ENCODE results near the gene SEMA4A.
"Not testable (repeated sequence)": the region's sequence is repeated elsewhere in the genome, so short reads cannot be mapped to it uniquely, and the experiment has no call there.

SEMA4A gene

GRCh38 chr1:156213644-156213966, 60.2 kb downstream of the SEMA4A start:
- DNase-seq = no peak
- H3K36me3 Mint-ChIP-seq (ENCODE audit: insufficient read depth) = peaks cover 25% of the 10 kb centered on the region

GRCh38 chr1:156214024-156214748, 60.8 kb downstream of the SEMA4A start:
- peaks cover 18 to 22% of the 10 kb centered on the region in 2 donors for H3K4me1 Mint-ChIP-seq (ENCODE audit: low read depth in 2 of 2)
- no peaks in the 10 kb centered on the region for H3K9me3 Mint-ChIP-seq
- H3K36me3 Mint-ChIP-seq (ENCODE audit: insufficient read depth) = peaks cover 24% of the 10 kb centered on the region
- DNase-seq = no peak
- H3K27me3 Mint-ChIP-seq = no peaks in the 10 kb centered on the region
- peak overlapping the region; percentile 95 to 96 for H3K4me3 Mint-ChIP-seq
- ATAC-seq (replicated peaks) = no peak
- H3K27ac Mint-ChIP-seq = peak overlapping the region; percentile 90 to 99

More at GRCh38 chr1:156213644-156213966, 60.2 kb downstream of the SEMA4A start:
- H3K27ac Mint-ChIP-seq = peak overlapping the region; percentile 97 to 99
- peaks cover 17 to 21% of the 10 kb centered on the region in 2 donors for H3K4me1 Mint-ChIP-seq (ENCODE audit: low read depth in 2 of 2)
- ATAC-seq (replicated peaks) = no peak
- H3K4me3 Mint-ChIP-seq = peak overlapping the region; percentile 95 to 96
- H3K27me3 Mint-ChIP-seq = no peaks in the 10 kb centered on the region
- no peaks in the 10 kb centered on the region for H3K9me3 Mint-ChIP-seq

DNA sequence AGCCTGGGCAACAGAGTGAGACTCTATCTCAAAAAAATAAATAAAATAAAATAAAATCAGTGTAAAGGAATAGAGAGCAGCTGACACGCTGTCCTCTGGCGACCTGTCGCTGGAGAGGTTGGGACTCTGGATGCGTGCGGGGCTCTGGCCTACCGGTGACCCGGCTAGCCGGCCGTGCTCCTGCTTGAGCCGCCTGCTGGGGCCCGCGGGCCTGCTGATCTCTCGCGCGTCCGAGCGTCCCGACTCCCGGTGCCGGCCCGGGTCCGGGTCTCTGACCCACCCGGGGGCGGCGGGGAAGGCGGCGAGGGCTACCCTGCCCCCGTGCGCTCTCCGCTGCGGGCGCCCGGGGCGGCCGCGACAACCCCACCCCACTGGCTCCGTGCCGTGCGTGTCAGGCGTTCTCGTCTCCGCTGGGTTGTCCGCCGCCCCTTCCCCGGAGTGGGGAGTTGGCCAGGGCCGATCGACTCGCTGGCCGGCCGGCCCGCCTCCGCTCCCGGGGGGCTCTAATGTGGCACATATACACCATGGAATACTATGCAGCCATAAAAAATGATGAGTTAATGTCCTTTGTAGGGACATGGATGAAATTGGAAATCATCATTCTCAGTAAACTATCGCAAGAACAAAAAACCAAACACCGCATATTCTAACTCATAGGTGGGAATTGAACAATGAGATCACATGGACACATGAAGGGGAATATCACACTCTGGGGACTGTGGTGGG, 63.1 kb downstream of the SEMA4A start:
- ATAC-seq (replicated peaks) = not testable (repeated sequence)

GRCh38 chr1:156217871-156218270, 64.5 kb downstream of the SEMA4A start:
- Mint-ChIP-seq H3K4me3 (peak overlapping the region; percentile 9 to 49), H3K27me3 (no peaks in the 10 kb centered on the region), H3K4me1 (ENCODE audit: low read depth in 2 of 2) (peaks cover 25 to 31% of the 10 kb centered on the region in 2 donors), H3K36me3 (ENCODE audit: insufficient read depth) (peaks cover 28% of the 10 kb centered on the region), H3K27ac (peak overlapping the region; percentile 83), H3K9me3 (no peaks in the 10 kb centered on the region)
- DNase-seq (peak in 1 of 3 experiments; percentile 11), ATAC-seq (replicated peaks) (peak; percentile 35)

More for the DNA sequence above, 63.1 kb downstream of the SEMA4A start:
- Mint-ChIP-seq H3K36me3 (ENCODE audit: insufficient read depth) (peaks cover 27% of the 10 kb centered on the region), H3K4me1 (ENCODE audit: low read depth in 2 of 2) (peaks cover 22 to 24% of the 10 kb centered on the region in 2 donors)
- not testable (repeated sequence) for H3K4me3 Mint-ChIP-seq, H3K9me3 Mint-ChIP-seq, DNase-seq, H3K27me3 Mint-ChIP-seq, H3K27ac Mint-ChIP-seq

GRCh38 chr1:156220226-156220625, 66.8 kb downstream of the SEMA4A start:
- ATAC-seq (replicated peaks) (no peak), DNase-seq (no peak)
- Mint-ChIP-seq H3K9me3 (no peaks in the 10 kb centered on the region), H3K36me3 (ENCODE audit: insufficient read depth) (peaks cover 32% of the 10 kb centered on the region), H3K4me1 (ENCODE audit: low read depth in 2 of 2) (peaks cover 24 to 26% of the 10 kb centered on the region in 2 donors), H3K4me3 (no peak overlapping the region), H3K27me3 (no peaks in the 10 kb centered on the region), H3K27ac (no peak overlapping the region)

DNA sequence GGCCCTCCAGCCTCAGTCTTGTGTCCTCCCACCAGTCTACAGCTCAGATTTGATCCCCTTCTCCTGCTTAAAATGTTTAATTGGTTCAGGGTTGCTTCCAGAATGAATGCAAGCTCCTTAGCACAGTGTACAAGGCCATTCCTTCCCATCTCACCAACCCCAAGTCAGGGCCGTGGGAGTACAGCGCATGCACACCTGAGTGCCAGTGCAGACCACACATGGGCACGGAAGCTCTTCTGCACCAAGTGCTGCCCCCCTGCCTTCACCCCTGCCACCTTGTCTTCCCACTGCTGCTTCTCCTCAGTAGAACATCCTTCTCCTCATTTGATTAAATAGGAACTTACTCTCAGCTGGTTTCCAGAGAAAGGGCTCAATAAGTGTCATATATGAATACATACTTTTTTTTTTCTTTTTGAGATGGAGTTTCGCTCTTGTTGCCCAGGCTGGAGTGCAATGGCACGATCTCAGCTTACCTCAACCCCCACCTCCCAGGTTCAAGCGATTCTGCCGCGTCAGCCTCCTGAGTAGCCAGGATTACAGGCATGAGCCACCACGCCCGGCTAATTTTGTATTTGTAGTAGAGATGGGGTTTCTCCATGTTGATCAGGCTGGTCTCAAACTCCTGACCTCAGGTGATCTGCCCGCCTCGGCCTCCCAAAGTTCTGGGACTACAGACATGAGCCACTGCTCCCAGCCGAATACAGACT, 68.8 kb downstream of the SEMA4A start:
- Mint-ChIP-seq H3K4me1 (ENCODE audit: low read depth in 2 of 2) (peaks cover 29 to 31% of the 10 kb centered on the region in 2 donors), H3K4me3 (peak overlapping the region in 1 of 2 donors; percentile 13), H3K27ac (peak overlapping the region; percentile 78 to 84), H3K27me3 (no peaks in the 10 kb centered on the region), H3K9me3 (no peaks in the 10 kb centered on the region), H3K36me3 (ENCODE audit: insufficient read depth) (peaks cover 35% of the 10 kb centered on the region)
- DNase-seq (no peak), ATAC-seq (replicated peaks) (no peak)

DNA sequence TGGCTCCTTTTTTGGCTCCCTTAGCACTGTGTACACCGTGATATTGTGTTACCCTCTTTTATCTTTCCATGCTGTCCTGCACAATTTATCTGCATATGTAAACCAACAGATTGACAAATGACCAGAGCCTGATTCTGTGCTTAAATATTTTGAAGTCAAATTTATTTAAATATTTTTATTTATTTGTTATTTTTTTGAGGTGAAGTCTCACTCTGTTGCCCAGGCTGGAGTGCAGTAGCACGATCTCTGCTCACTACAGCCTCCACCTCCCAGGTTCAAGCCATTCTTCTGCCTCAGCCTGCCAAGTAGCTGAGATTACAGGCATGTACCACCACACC, 72.3 kb downstream of the SEMA4A start:
- H3K9me3 Mint-ChIP-seq = no peaks in the 10 kb centered on the region
- DNase-seq (no peak), ATAC-seq (replicated peaks) (no peak)
- H3K4me1 Mint-ChIP-seq (ENCODE audit: low read depth in 2 of 2) = peaks cover 16 to 17% of the 10 kb centered on the region in 2 donors
- peaks cover 53% of the 10 kb centered on the region for H3K36me3 Mint-ChIP-seq (ENCODE audit: insufficient read depth)
- H3K27me3 Mint-ChIP-seq = no peaks in the 10 kb centered on the region
- H3K27ac Mint-ChIP-seq = peak overlapping the region in 1 of 2 donors; percentile 7
- no peak overlapping the region for H3K4me3 Mint-ChIP-seq

DNA sequence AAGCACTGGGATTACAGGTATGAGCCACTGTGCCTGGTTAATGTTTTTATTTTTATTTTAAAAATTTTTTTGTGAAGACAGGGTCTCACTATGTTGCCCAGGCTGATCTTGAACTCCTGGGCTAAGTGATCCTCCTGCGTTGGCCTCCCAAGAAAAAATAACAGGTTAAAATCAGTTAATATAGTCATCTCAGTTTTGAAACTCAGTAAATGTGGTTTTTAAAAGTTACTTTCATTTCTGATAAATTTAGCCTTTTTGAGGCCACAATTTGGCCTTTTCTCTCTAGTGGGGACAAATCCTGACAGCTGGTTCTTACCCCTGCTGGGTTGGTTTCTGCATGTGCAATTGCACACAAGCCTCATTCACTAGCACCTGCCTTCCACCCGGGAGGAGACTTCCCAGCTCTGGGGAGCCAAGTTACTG, 72.7 kb downstream of the SEMA4A start:
- DNase-seq = no peak
- no peak for ATAC-seq (replicated peaks)
- Mint-ChIP-seq H3K9me3 (no peaks in the 10 kb centered on the region), H3K4me1 (ENCODE audit: low read depth in 2 of 2) (peaks cover 16 to 17% of the 10 kb centered on the region in 2 donors), H3K4me3 (no peak overlapping the region), H3K36me3 (ENCODE audit: insufficient read depth) (peaks cover 53% of the 10 kb centered on the region), H3K27me3 (no peaks in the 10 kb centered on the region), H3K27ac (peak overlapping the region in 1 of 2 donors; percentile 39)

- no peak overlapping the region for H3K27ac Mint-ChIP-seq
- peaks cover 56% of the 10 kb centered on the region for H3K36me3 Mint-ChIP-seq (ENCODE audit: insufficient read depth)
Observed at GRCh38 chr1:156226782-156227181, 73.4 kb downstream of the SEMA4A start.

More at GRCh38 chr1:156226782-156227181, 73.4 kb downstream of the SEMA4A start:
- Mint-ChIP-seq H3K9me3 (no peaks in the 10 kb centered on the region), H3K27me3 (no peaks in the 10 kb centered on the region), H3K4me3 (no peak overlapping the region), H3K4me1 (ENCODE audit: low read depth in 2 of 2) (peaks cover 15 to 16% of the 10 kb centered on the region in 2 donors)
- DNase-seq (no peak), ATAC-seq (replicated peaks) (no peak)

Measured in effector memory CD8-positive, alpha-beta T cell (primary cell).